RWPE2 (cell line): ENCODE measurements around the gene KIAA0513.

Source experiments
- ATAC-seq: fragments of 200-7000 bp; cut with Tn5 transposase; 3 replicates; pipeline ENCODE4 v1.9.1; 2021; ENCODE audit warnings: low read depth
- DNase-seq: peaks from one replicate; pipeline ENCODE4 v3.0.0-alpha.2; 2020; ENCODE audit warnings: low spot score
- H3K27ac ChIP-seq: fragments of 450-650 bp; 2 replicates; pipeline ENCODE4 v1.5.1; 2017; ENCODE audit warnings: mild to moderate bottlenecking; ENCODE audit not compliant: poor library complexity, severe bottlenecking
- H3K27me3 ChIP-seq: fragments of 250-450 bp; sonication (Bioruptor Pico); 2 replicates; pipeline ENCODE4 v1.5.1; 2021; ENCODE audit warnings: mild to moderate bottlenecking, moderate library complexity; ENCODE audit not compliant: insufficient read depth, poor library complexity, severe bottlenecking
- H3K36me3 ChIP-seq: fragments of 250-450 bp; sonication (Bioruptor Pico); 2 replicates; pipeline ENCODE4 v1.5.1; 2020; ENCODE audit warnings: low read depth, mild to moderate bottlenecking, moderate library complexity
- H3K4me1 ChIP-seq: fragments of 250-450 bp; sonication (Bioruptor Pico); 2 replicates; pipeline ENCODE4 v1.5.1; 2021; ENCODE audit warnings: mild to moderate bottlenecking, moderate library complexity; ENCODE audit not compliant: insufficient read depth, poor library complexity, severe bottlenecking
- H3K4me3 ChIP-seq: fragments of 250-450 bp; sonication (Bioruptor Pico); 2 replicates; pipeline ENCODE4 v1.5.1; 2021; ENCODE audit warnings: mild to moderate bottlenecking, moderate library complexity; ENCODE audit not compliant: severe bottlenecking
- H3K9me3 ChIP-seq: fragments of 250-450 bp; sonication (Bioruptor Pico); 2 replicates; pipeline ENCODE4 v1.5.1; 2021; ENCODE audit warnings: mild to moderate bottlenecking, moderate library complexity; ENCODE audit not compliant: severe bottlenecking
- CTCF ChIP-seq: fragments of 450-650 bp; IDR thresholded peaks from one replicate; pipeline ENCODE4 v1.5.1; 2017; ENCODE audit warnings: mild to moderate bottlenecking, moderate library complexity; ENCODE audit not compliant: poor library complexity, severe bottlenecking

Gene KIAA0513

GRCh38 chr16:85078226-85078625, 50.6 kb downstream of the KIAA0513 start:
- Histone ChIP-seq H3K4me1 (no peaks in the 10 kb centered on the region), H3K9me3 (no peaks in the 10 kb centered on the region), H3K4me3 (no peak overlapping the region), H3K27ac (no peak overlapping the region), H3K27me3 (no peaks in the 10 kb centered on the region), H3K36me3 (no peaks in the 10 kb centered on the region)
- DNase-seq, result no peak
- peak; percentile 43; the same call in 1 of the 3 replicates for ATAC-seq
- TF ChIP-seq CTCF, result no peak

- H3K27ac ChIP-seq, result no peak overlapping the region
- no peak for TF ChIP-seq CTCF
- H3K4me1 ChIP-seq, result no peaks in the 10 kb centered on the region
Measured at GRCh38 chr16:85078952-85079351, 51.4 kb downstream of the KIAA0513 start.

GRCh38 chr16:85079785-85080570, 52.4 kb downstream of the KIAA0513 start:
- TF ChIP-seq CTCF, result no peak
- DNase-seq, result no peak
- no peak overlapping the region for H3K4me3 ChIP-seq
- H3K27ac ChIP-seq, result no peak overlapping the region
- no peaks in the 10 kb centered on the region for H3K4me1 ChIP-seq
- H3K36me3 ChIP-seq, result no peaks in the 10 kb centered on the region
- ATAC-seq, result no peak
- no peaks in the 10 kb centered on the region for H3K27me3 ChIP-seq
- H3K9me3 ChIP-seq, result no peaks in the 10 kb centered on the region

More at GRCh38 chr16:85078952-85079351, 51.4 kb downstream of the KIAA0513 start:
- H3K9me3 ChIP-seq, result no peaks in the 10 kb centered on the region
- no peak overlapping the region for H3K4me3 ChIP-seq
- ATAC-seq, result no peak
- H3K27me3 ChIP-seq, result no peaks in the 10 kb centered on the region
- no peak for DNase-seq
- no peaks in the 10 kb centered on the region for H3K36me3 ChIP-seq

GRCh38 chr16:85081038-85081437, 53.4 kb downstream of the KIAA0513 start:
- Histone ChIP-seq H3K36me3 (no peaks in the 10 kb centered on the region), H3K9me3 (no peaks in the 10 kb centered on the region), H3K4me3 (no peak overlapping the region), H3K4me1 (no peaks in the 10 kb centered on the region), H3K27me3 (no peaks in the 10 kb centered on the region), H3K27ac (no peak overlapping the region)
- ATAC-seq (no peak), DNase-seq (no peak)
- TF ChIP-seq CTCF, result no peak

- no peaks in the 10 kb centered on the region for H3K9me3 ChIP-seq
- no peaks in the 10 kb centered on the region for H3K4me1 ChIP-seq
- H3K27ac ChIP-seq, result no peak overlapping the region
- no peak overlapping the region for H3K4me3 ChIP-seq
- no peak for ATAC-seq
- no peak for DNase-seq
- no peak for TF ChIP-seq CTCF
- H3K27me3 ChIP-seq, result no peaks in the 10 kb centered on the region
- H3K36me3 ChIP-seq, result no peaks in the 10 kb centered on the region
Measured at GRCh38 chr16:85081765-85082164, 54.2 kb downstream of the KIAA0513 start.
